Fibroblast of mammary gland (primary cell): Measurements from ENCODE around the gene NXPH2.

Source experiments
- DNase-seq: peaks from one replicate; pipeline ENCODE4 v3.0.0-alpha.2; 2010; ENCODE audit warnings: low read depth
- H3K4me3 ChIP-seq: 2 replicates; pipeline ENCODE4 v1.5.1; 2011; ENCODE audit warnings: low read depth, mild to moderate bottlenecking, low read length, moderate library complexity; ENCODE audit not compliant: control insufficient read depth
- TF ChIP-seq, protein P1 (sequence below): conservative IDR thresholded peaks from 2 replicates; pipeline ENCODE4 v1.5.1; 2011; ENCODE audit warnings: low read depth, low read length, inconsistent platforms; ENCODE audit not compliant: control insufficient read depth, insufficient read depth

NXPH2 gene

DNA sequence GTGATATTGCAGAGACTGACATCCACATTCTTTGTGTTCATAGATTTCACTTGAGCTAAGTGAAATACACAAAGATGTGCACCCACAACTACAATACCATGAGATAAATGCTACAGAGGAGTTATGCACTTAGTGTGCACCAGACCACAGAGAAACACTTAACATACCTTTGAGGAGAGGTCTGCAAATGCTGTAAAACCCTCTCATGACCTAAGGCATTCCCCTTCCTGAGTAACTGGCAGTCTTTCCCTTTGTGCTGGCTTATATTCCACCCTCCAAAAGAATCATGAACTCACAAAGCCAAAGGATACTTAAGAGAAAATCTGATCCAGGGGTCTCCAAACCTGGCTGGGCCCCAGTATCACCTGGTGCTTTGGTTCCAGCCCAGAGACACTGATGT is 16.2 kb downstream of the NXPH2 start:
- DNase-seq: no peak
- TF ChIP-seq, protein P1, sequence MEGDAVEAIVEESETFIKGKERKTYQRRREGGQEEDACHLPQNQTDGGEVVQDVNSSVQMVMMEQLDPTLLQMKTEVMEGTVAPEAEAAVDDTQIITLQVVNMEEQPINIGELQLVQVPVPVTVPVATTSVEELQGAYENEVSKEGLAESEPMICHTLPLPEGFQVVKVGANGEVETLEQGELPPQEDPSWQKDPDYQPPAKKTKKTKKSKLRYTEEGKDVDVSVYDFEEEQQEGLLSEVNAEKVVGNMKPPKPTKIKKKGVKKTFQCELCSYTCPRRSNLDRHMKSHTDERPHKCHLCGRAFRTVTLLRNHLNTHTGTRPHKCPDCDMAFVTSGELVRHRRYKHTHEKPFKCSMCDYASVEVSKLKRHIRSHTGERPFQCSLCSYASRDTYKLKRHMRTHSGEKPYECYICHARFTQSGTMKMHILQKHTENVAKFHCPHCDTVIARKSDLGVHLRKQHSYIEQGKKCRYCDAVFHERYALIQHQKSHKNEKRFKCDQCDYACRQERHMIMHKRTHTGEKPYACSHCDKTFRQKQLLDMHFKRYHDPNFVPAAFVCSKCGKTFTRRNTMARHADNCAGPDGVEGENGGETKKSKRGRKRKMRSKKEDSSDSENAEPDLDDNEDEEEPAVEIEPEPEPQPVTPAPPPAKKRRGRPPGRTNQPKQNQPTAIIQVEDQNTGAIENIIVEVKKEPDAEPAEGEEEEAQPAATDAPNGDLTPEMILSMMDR: no peak

DNA sequence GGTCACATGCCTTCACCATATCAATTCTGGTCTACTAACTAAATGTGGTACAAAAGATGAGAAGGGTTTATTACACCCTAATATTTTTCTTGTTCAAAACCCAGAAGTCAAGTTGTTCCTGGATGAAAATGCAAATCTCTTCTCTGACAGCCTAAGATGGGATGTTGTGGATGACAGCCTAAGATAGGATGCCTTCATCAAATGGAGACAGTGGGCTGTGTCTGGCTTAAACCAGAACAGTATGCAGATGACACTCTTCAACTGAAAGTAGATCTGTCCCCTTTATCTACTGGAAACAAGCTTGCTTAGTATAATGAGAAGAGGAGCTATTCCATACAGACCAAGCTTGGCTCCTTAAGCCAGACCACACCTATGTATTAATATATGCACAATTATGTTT is 17.7 kb downstream of the NXPH2 start:
- DNase-seq: no peak
- TF ChIP-seq, protein P1: no peak
- no peak overlapping the region for H3K4me3 ChIP-seq

More for the DNA sequence above, 16.2 kb downstream of the NXPH2 start:
- H3K4me3 ChIP-seq: no peak overlapping the region

DNA sequence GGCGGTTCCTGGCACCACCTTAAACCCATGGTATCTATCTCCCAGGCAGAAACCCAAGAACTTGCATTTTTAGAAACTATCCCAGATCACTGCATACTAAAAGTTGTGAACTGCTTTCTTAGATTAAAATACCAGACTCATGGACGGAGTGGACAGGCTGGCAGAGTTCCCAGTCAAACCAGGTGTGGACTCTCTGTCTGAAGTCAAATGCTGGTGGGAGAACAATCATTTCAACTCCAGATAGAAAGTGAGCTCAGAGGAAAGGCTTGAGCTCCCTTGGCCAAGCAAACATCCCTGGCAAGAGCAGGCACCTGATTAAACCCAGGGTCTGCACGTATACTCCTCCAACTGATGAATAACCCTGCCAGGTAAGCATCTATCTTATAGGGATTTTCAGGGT is 19.5 kb downstream of the NXPH2 start:
- TF ChIP-seq, protein P1: no peak
- DNase-seq: no peak
- no peak overlapping the region for H3K4me3 ChIP-seq

DNA sequence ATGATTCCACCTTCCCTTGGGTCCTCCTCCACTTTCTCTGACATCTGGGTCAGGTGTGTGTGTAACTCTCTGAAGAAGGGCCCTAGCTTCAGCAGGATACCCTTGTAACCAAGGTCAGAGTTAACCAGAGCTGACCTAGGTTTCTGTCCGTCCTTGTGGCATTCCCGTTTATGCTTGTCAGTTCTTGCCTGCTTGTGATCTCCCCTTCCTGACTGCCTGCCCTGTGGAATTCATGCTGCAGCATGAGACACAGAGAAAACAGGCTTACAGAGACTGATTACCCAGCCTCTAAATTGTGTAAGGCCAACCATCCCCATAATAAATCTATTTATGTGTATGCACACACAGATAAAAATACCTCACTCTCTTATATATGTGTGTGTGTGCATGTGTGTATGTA is 22.8 kb downstream of the NXPH2 start:
- no peak for DNase-seq
- TF ChIP-seq, protein P1: no peak
- no peak overlapping the region for H3K4me3 ChIP-seq

DNA sequence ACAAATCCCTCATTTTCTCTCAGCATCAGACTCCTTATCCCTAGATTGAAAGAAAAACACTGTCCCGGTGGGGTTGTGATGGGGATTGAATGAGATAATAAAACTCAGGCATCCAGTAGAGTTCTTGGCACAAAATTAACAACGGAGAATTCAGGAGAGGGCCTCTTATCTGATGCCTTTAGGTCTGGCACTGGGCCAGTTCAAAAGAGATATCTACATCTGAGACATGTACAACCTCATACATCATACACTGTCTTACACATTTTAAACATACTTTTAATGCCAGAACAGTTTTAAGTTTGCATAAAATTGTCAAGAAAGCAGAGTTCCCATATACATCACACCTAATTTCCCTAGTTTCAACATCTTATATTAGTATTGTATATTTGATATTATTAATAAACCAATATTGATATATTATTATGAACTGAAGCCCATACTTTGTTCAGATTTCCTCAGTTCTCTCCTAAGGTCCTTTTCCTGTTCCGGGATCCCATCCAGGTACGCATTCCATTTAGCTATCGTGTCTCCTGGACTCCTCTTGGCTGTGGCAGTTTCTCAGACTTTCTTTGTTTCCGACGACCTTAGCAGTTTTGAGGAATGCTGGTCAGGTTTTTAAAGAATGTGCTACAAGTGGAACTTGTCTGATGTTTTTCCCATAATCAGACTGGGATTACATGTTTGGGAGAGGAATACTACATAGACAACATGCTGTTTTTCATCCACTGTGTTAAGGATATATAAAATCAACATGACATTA is 27.8 kb downstream of the NXPH2 start:
- no peak overlapping the region for H3K4me3 ChIP-seq
- TF ChIP-seq, protein P1: no peak

DNA sequence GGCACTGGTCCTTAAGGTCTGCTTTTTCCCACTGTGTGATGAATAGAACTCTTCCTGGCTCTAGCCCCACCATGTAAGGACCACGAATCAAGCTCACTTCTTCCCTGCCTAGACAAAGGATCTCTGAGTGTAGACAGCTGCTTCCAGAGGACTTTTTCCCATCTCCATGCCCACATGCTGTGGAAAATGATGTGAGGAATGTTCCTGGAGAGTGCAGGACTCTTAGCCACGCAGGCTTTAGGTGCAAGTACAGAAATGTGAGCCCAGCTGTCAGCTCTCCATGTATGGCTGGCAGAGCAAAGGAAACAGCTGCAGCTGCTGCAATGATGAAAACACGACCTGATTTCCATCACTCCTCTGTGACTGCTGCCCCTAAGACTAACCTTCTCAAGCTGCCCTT is 35.5 kb downstream of the NXPH2 start:
- DNase-seq: no peak
- TF ChIP-seq, protein P1: no peak
- no peak overlapping the region for H3K4me3 ChIP-seq

More for the DNA sequence above, 27.8 kb downstream of the NXPH2 start:
- no peak for DNase-seq
